ENCODE results near the gene PGC. TPM values are rescaled to one million over a fixed set of nuclear protein-coding genes. Genes with fewer than 3 reads are reported as not detected.

The PGC gene
- polyA plus RNA-seq, 3 donors = not detected

- Histone ChIP-seq H3K4me1 (ENCODE audit: control insufficient read depth in 1 of 2, insufficient read depth in 2 of 2, low read length in 2 of 2) (peaks cover 31 to 62% of the 10 kb centered on the region in 2 donors), H3K27me3 (ENCODE audit: control insufficient read depth in 2 of 2, insufficient read depth in 2 of 2, low read length in 2 of 2) (no peaks in the 10 kb centered on the region), H2AFZ (ENCODE audit: insufficient read depth, low read depth, low read length, poor library complexity, severe bottlenecking) (peak overlapping the region; percentile 75), H4K20me1 (ENCODE audit: insufficient read depth, low read length) (peaks cover 21% of the 10 kb centered on the region), H3K36me3 (replicated peaks in 1 of 2; ENCODE audit: control insufficient read depth in 1 of 2, insufficient read depth in 2 of 2, low read length in 2 of 2) (peaks cover 21 to 27% of the 10 kb centered on the region in 2 donors), H3K4me3 (replicated peaks in 1 of 3; ENCODE audit: low read depth in 2 of 3, low read length in 3 of 3) (peak overlapping the region; percentile 78 to 99 (median 83)), H3K79me2 (ENCODE audit: insufficient read depth, low read length) (peaks cover 23% of the 10 kb centered on the region), H3K9me3 (replicated peaks in 1 of 2; ENCODE audit: control insufficient read depth in 1 of 2, insufficient read depth in 1 of 2, low read length in 2 of 2) (no peaks in the 10 kb centered on the region), H3K9ac (ENCODE audit: insufficient read depth, low read length, poor library complexity, severe bottlenecking) (peak overlapping the region; percentile 80), H3K27ac (ENCODE audit: low read depth in 1 of 2, low read length in 2 of 2) (peak overlapping the region; percentile 82 to 86), H3K4me2 (replicated peaks; ENCODE audit: extremely low read depth, low read length, poor library complexity, severe bottlenecking) (peak overlapping the region; percentile 95)
- Mint-ChIP-seq H3K36me3 (peaks cover 21 to 24% of the 10 kb centered on the region in 2 donors), H3K4me1 (peaks cover 35% of the 10 kb centered on the region), H3K9me3 (no peaks in the 10 kb centered on the region), H3K27me3 (ENCODE audit: low read depth in 3 of 3) (peaks cover 0 to 7% (median 4%) of the 10 kb centered on the region in 3 donors), H3K27ac (peak overlapping the region; percentile 93 to 97 (median 95)), H3K4me3 (peak overlapping the region; percentile 88 to 94)
- DNase-seq = peak; percentile 64 to 79 (median 68)
- TF ChIP-seq, protein P1, sequence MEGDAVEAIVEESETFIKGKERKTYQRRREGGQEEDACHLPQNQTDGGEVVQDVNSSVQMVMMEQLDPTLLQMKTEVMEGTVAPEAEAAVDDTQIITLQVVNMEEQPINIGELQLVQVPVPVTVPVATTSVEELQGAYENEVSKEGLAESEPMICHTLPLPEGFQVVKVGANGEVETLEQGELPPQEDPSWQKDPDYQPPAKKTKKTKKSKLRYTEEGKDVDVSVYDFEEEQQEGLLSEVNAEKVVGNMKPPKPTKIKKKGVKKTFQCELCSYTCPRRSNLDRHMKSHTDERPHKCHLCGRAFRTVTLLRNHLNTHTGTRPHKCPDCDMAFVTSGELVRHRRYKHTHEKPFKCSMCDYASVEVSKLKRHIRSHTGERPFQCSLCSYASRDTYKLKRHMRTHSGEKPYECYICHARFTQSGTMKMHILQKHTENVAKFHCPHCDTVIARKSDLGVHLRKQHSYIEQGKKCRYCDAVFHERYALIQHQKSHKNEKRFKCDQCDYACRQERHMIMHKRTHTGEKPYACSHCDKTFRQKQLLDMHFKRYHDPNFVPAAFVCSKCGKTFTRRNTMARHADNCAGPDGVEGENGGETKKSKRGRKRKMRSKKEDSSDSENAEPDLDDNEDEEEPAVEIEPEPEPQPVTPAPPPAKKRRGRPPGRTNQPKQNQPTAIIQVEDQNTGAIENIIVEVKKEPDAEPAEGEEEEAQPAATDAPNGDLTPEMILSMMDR (IDR thresholded peaks at IDR 0.05) = peak; percentile 83
- intact Hi-C loops (cut with micrococcal nuclease) = loop anchor here (2.0 to 10.0 kb wide), 8 partner anchors 52 to 428 kb away; partner anchors contain the start of genes BYSL (in 2 of the 2), MED20 (in 2 of the 2), TAF8 (in 2 of the 2) and USP49 (in 2 of the 2)
- under 1% methylated on average over 54 of the region's 58 CpGs for WGBS (ENCODE audit: insufficient coverage)
These were observed 39.4 kb upstream of the PGC start for GRCh38 chr6:41786451-41787218.

GRCh38 chr6:41785689-41786450, 38.7 kb upstream of the PGC start:
- no peaks in the 10 kb centered on the region for H3K9me3 Mint-ChIP-seq
- 32% methylated on average over 23 of the region's 29 CpGs for WGBS (ENCODE audit: insufficient coverage)
- TF ChIP-seq, protein P1 (IDR thresholded peaks at IDR 0.05) = no peak
- peak overlapping the region; percentile 75 for H2AFZ ChIP-seq (ENCODE audit: insufficient read depth, low read depth, low read length, poor library complexity, severe bottlenecking)
- H4K20me1 ChIP-seq (ENCODE audit: insufficient read depth, low read length) = peaks cover 18% of the 10 kb centered on the region
- peaks cover 39 to 70% of the 10 kb centered on the region in 2 donors for H3K4me1 ChIP-seq (ENCODE audit: control insufficient read depth in 1 of 2, insufficient read depth in 2 of 2, low read length in 2 of 2)
- H3K36me3 ChIP-seq (replicated peaks in 1 of 2; ENCODE audit: control insufficient read depth in 1 of 2, insufficient read depth in 2 of 2, low read length in 2 of 2) = peaks cover 19 to 20% of the 10 kb centered on the region in 2 donors
- H3K36me3 Mint-ChIP-seq = peaks cover 16 to 19% of the 10 kb centered on the region in 2 donors
- peaks cover 0 to 2% of the 10 kb centered on the region in 2 donors for H3K27me3 ChIP-seq (ENCODE audit: control insufficient read depth in 2 of 2, insufficient read depth in 2 of 2, low read length in 2 of 2)
- H3K27ac ChIP-seq (ENCODE audit: low read depth in 1 of 2, low read length in 2 of 2) = no peak overlapping the region
- peaks cover 23% of the 10 kb centered on the region for H3K79me2 ChIP-seq (ENCODE audit: insufficient read depth, low read length)
- peaks cover 43% of the 10 kb centered on the region for H3K4me1 Mint-ChIP-seq
- H3K4me3 Mint-ChIP-seq = peak overlapping the region; percentile 88 to 94
- H3K9me3 ChIP-seq (replicated peaks in 1 of 2; ENCODE audit: control insufficient read depth in 1 of 2, insufficient read depth in 1 of 2, low read length in 2 of 2) = no peaks in the 10 kb centered on the region
- peak overlapping the region; percentile 80 for H3K9ac ChIP-seq (ENCODE audit: insufficient read depth, low read length, poor library complexity, severe bottlenecking)
- peak overlapping the region; percentile 95 for H3K4me2 ChIP-seq (replicated peaks; ENCODE audit: extremely low read depth, low read length, poor library complexity, severe bottlenecking)
- H3K27me3 Mint-ChIP-seq (ENCODE audit: low read depth in 3 of 3) = peaks cover 3 to 12% (median 7%) of the 10 kb centered on the region in 3 donors
- peak overlapping the region; percentile 21 to 99 (median 83) for H3K4me3 ChIP-seq (replicated peaks in 1 of 3; ENCODE audit: low read depth in 2 of 3, low read length in 3 of 3)
- DNase-seq = no peak
- peak overlapping the region in 2 of 7 donors; percentile 16 to 78 for H3K27ac Mint-ChIP-seq
- intact Hi-C loops (cut with micrococcal nuclease) = loop anchor here (2.0 to 10.0 kb wide), 8 partner anchors 51 to 429 kb away; partner anchors contain the start of genes BYSL (in 2 of the 2), MED20 (in 2 of the 2), TAF8 (in 2 of the 2) and USP49 (in 2 of the 2)

Measured in CD14-positive monocyte (primary cell).